NCI-H345 treated with DMSO at 0.1 percent for 48 hours (cell line): Measurements from ENCODE around the gene CTTNBP2NL.

ENCODE experiments used
- DNase-seq: peaks from one replicate; lab custom pipeline; 2025; ENCODE audit not compliant: unreplicated experiment; lab: John Stamatoyannopoulos, UW

Gene CTTNBP2NL

DNA sequence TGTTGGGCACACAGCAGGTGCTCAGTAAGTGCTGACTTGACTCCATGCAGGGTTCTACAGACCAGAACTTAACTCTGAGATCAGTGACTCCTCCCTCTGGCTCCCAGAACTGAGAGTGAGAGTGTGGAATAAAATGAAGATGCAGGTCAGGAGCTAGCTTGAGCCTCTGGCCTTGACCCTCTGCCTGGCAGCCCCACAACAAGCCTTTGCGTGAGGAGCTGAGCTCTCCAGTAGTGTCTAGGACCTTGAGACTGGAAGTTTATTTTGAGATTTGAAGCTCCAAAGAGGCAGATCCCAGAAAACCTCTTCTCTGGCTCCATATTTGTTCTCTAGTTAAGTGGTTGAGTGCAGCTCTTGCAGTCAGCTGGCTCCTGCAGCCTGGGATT is 109.4 kb downstream of the CTTNBP2NL start:
- no peak for DNase-seq

DNA sequence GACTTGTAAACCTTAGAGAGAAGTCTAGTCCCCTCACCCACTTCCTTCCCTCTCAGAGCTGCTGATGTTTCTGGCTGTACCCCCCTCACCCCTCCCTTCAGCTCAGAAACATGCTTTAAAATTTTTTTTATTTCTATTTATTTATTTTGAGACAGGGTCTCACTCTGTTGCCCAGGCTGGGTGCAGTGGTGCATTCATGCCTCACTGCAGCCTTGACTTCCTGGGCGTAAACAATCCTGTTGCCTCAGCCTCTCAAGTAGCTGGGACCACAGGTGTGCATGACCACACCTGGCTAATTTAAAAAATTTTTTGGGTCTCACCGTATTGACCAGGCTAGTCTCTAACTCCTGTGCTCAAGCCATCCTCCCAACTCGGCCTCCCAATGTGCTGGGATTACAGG is 109.9 kb downstream of the CTTNBP2NL start:
- no peak for DNase-seq

DNA sequence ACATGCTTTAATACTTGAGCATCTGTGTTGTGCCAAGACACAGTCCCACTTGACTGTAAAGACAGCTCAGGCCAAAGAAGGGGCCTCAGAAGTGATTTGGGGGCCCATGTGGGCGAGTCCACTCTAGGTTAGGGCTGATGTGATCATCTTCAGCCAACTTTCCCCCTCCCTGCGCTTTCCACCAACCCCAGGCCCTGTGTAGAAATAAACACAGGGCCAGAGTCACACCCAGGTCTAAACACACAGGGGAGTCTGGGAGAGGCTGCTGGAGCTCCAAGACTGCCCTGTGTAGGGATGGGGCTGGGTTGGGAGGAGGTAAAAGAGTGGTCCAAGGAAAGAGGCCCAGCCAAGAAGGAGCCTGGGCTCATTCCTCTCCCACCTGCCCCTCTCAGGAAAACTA is 110.3 kb downstream of the CTTNBP2NL start:
- DNase-seq, result no peak

DNA sequence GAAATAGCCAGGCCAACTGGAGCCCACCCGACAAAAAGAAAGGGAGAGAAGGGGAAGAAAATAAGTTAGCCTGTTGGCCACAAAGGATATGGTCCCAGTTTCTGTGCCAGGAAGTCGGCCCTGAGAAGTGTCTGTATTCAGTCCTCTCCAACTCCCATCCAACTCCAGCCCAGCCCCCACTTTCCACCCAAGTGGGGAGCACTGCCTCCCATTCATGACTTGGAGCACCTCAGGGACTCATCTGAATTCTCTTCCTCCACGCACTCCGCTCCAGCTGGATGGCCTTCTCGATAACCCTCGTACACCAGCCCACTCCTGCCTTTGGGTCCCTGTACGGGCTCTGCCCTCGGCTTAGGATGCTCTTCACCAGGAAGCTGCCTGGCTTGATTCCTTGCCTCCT is 110.7 kb downstream of the CTTNBP2NL start:
- no peak for DNase-seq

DNA sequence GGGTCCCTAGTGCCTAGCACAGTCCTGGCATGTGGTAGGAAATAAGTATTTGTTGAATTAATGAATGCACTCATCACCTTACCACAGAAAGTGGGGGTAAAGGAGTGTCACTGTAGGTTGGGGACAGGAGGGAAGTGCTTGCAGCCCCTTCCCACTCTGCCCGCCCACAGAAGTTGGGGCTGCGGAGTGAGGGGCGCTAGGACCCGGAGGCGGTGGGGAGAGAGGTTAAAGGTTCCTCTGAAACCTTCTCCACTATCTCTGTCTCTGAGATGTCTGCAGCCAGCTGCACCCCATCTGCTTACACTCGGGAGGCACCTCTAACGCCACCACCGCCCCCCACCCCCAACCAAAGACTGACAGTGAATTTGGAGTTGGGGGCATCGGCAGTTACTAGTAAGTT is 111.3 kb downstream of the CTTNBP2NL start:
- DNase-seq, result no peak

DNA sequence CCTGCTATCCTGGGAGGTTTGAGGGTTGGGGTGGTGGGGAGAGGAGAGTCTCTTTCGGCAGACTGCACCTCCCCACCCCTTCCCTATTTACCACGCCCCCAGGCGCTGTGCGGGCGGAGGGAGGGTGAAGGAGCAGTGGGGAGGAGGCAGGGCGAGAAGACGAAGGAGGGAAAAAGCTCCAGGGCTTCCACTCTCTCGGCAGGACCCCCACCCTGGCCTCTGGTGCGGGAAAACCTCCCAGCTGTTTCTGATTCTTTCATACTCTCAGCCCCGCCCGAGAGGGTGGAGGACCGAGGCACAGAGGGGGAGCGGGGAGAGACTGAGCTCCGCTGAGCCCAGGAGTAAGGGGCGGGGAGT is 111.9 kb downstream of the CTTNBP2NL start:
- DNase-seq, result no peak

DNA sequence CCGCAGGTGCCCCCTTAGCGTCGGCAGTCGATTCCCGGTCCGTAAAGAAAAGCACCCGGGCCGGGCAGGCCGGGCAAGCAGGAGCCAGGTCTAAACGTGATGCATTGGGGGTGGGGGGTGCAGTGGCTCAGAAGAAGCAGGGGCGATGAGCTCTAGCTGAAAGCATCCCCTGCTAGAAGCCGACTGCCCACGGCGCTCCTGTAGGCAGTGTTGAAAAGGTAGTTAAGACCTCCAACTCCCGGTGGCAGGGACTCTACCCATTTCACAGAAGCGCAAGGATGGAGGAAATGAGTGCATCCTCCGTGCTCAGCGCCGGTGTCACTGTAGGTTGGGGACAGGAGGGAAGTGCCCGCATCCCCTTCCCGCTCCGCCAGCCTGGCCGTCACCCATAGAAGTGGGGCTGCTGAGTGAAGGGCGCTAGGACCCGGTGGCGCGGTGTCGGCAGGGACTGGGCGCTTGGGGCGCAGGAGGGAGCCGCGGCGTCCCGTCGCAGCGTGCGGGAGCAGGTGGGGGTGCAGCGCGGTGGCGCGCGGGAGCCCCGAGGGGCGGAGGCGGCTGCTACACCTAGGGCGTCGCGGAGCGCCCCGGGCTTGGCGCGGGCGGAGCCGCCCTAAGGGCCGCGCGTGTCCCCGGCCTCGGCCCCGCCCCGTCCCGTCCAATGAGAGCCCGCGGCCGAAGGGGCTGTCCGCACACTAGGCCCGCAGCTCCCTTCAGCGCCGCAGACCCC is 112.4 kb downstream of the CTTNBP2NL start, which contains the start of gene WNT2B:
Gene WNT2B, plus strand, starts transcription at position 688 of the 727 bp plus-strand sequence. CDS start 298 bp downstream, outside the sequence.
- no peak for DNase-seq

DNA sequence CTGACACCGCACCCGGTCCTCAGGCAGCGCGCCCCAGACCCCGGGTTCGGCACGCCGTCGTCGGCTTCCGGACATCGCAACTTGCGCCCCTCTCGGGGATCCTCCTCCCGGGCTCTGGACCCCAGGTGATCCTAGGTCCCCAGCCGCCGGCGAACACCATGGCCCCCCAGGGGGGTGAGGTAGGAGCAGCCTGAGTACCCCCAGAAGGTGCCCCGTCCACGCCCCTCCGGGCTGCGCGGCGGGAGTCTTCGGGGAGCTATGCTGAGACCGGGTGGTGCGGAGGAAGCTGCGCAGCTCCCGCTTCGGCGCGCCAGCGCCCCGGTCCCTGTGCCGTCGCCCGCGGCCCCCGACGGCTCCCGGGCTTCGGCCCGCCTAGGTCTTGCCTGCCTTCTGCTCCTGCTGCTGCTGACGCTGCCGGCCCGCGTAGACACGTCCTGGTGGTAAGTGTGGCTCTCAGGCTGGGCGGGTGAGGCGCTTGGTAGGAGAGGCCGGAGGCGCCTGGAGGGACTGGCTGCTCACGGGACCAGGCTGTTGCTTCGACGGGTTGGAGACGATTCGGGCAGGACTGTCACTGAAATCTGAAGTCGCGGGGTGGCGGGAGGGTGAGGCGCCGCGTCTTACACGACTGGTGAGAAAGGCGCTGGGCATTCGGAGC is 113.1 kb downstream of the CTTNBP2NL start:
- DNase-seq, result no peak

DNA sequence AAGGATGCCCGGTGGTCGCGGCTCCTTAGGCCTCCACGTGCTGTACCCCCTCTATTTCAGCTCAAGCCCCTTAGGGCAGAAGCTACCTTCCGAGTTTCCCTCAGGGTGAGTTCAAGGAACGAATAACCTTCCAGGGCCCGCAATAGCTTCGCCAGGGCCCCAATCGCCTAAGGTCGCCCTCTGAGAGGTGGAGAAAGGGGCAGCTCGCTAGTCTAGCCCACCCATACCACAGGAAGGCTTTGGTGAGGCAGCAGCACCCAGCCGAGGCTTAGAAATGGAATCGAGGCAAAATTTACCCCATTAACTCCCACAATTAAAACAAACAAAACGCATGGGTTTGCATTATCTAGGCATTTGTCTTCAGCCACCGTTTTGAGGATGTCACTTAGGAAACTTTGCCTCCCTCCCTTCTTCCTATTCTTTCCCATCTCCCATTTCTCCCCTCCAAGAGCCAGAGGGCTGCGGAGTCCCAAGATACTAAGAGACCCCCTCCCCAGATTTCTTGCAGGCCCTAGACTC is 113.7 kb downstream of the CTTNBP2NL start:
- DNase-seq, result no peak

DNA sequence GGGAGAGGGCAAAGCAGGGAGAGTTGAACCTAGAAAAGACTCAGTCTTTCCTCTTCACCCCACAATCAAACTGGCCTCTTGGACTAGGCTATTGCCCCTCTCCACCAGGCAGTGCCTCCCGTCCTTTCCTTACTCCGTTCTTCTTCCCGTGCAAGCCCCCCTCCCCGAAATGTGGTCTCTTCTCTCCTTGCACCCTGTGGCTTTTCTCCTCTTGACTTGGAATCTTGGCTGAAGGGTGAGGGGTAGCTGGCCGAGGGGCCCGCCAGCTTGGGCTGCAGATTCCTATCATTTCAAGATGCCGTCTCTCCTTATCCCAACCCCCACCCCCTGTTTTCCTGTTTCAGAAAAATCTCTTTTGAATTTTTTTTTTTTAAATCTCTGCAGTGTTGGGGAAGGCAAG is 114.3 kb downstream of the CTTNBP2NL start:
- no peak for DNase-seq
